ENCODE data around the gene FASTK. TPM values are rescaled to one million over a fixed set of nuclear protein-coding genes. Genes with fewer than 3 reads are reported as not detected.
A peak's percentile ranks its signal among the peaks of the same experiment; 100 is the strongest.

Gene FASTK
- total and polyA plus RNA-seq, 2 donors: 42.4 to 87.8 TPM

DNA sequence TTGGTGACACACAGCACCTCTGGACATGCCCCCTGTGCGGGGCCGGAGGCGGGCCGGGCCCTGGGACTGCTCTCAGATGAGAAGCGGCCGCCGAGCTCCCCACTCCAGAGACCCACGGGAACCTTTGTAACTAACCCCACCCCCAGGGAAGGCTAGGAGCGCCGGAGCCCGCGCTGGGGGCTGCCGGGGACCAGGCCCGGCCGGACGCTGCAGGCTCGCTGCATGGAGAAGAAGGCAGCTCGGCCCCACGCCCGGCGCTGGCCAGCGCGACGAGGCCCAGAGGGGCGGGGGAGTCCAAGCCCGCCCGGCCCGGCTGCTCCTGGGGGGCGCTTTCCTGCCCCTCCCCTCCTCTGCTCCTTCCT is 42.2 kb upstream of the FASTK start:
- Histone ChIP-seq H3K4me3 (ENCODE audit: low read depth, low read length) (no peak overlapping the region), H3K36me3 (ENCODE audit: insufficient read depth) (peaks cover 2% of the 10 kb centered on the region), H3K27ac (ENCODE audit: low read depth) (no peak overlapping the region), H3K4me1 (ENCODE audit: insufficient read depth) (no peaks in the 10 kb centered on the region)
- no peak for DNase-seq (ENCODE audit: extremely low spot score)
- WGBS: 89% methylated on average over 29 of the region's 29 CpGs

DNA sequence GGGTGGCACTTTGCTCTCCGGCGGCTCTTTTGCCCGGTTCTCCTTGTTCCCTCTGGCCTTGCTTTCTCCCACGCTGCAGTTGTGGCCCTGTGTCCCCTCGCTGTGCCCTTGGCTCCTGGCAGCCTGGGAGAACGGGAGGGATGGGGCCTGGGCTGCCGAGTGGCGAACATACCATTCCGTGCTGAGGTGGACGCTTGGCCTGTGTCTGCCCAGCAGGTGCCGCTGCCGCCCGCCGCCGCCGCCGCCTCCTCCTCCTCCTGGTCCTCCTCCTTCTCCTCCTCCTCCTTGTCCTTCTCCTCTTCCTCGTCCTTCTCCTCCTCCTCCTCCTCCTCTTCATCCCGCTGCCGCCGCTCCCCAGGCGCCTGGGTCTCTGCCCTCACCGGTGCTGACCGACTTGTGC is 41.7 kb upstream of the FASTK start:
- DNase-seq (ENCODE audit: extremely low spot score): no peak
- Histone ChIP-seq H3K36me3 (ENCODE audit: insufficient read depth) (peaks cover 2% of the 10 kb centered on the region), H3K4me1 (ENCODE audit: insufficient read depth) (no peaks in the 10 kb centered on the region), H3K27ac (ENCODE audit: low read depth) (no peak overlapping the region), H3K4me3 (ENCODE audit: low read depth, low read length) (no peak overlapping the region)
- 83% methylated on average over 24 of the region's 24 CpGs for WGBS

DNA sequence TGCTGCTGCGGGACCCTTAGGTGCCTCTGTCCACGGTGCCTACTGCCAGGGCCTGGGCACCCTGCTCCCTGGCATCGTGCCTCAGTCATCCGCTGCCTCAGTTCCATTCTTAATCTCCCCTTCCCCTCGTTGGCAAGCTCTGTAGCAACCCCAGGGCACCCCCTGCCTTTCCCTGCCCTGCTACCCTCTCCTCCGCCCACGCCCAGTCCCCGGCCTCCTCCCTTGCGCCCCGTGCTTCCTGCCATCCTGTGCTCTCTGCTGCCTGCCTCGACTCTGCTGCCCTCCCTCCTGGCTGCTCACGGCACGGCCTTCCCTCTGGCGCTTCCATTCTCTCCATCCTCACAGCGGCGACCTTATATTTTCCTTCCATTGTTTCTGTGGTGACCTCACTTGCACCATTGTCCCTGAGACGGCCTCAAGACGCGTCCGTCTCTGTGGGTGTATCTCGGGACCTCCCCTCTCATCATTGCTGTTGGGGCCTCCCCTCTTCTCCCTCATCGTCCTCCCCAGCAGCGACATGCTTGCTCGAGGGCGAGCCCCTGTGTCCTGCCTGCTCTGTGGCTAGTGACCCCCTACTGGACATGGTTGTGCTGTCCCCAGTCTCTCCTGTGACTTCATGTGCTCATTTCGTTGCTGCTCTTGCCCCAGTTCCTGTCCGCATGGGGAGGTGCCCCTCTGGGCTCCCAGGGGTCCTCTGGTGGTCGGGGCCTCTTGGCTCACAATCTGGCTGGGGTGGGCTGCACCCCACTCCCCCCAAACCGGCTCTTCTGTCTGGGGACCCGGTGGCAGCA is 41.0 kb upstream of the FASTK start:
- WGBS: 84% methylated on average over 30 of the region's 30 CpGs

DNA sequence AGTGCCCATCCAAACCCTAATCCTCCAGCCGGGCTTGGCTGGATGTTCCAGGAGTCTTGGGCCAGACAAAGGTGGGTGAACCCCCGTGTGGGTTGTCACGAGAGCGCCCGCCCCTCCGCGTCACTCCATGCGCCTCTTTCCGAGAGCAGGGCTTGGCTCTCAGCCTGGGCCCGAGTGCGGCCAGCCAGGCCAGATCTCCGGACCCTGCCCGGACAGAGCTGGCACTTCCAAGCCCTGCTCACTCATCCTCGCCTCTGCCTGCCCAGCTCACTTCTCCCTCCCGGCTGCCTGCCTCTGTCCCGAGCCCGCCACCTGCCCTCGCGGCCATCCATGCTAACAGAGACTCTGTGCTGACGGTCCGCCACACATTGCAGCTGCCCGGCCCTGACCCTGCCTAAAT is 40.3 kb upstream of the FASTK start:
- WGBS: 91% methylated on average over 22 of the region's 22 CpGs
- no peak overlapping the region for H3K4me3 ChIP-seq (ENCODE audit: low read depth, low read length)
- peaks cover 2% of the 10 kb centered on the region for H3K36me3 ChIP-seq (ENCODE audit: insufficient read depth)
- H3K4me1 ChIP-seq (ENCODE audit: insufficient read depth): no peaks in the 10 kb centered on the region
- DNase-seq (ENCODE audit: extremely low spot score): no peak
- no peak overlapping the region for H3K27ac ChIP-seq (ENCODE audit: low read depth)

More for the DNA sequence above, 41.0 kb upstream of the FASTK start:
- Histone ChIP-seq H3K27ac (ENCODE audit: low read depth) (no peak overlapping the region), H3K4me3 (ENCODE audit: low read depth, low read length) (no peak overlapping the region), H3K4me1 (ENCODE audit: insufficient read depth) (no peaks in the 10 kb centered on the region), H3K36me3 (ENCODE audit: insufficient read depth) (peaks cover 2% of the 10 kb centered on the region)
- no peak for DNase-seq (ENCODE audit: extremely low spot score)

DNA sequence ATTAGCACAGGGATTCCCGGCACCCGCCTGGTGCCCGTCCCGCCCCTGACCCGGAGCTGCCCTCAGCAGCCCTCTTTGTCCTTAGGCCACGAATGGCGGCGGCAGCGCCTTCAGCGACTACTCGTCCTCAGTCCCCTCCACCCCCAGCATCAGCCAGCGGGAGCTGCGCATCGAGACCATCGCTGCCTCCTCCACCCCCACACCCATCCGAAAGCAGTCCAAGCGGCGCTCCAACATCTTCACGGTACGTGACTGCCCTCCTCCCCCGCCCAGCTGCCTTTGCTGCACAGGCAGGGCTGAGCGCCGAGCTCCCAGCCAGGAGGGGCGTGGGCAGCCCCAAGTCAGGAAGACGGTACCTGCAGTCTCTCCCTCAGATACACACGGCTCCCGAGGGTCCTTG is 39.3 kb upstream of the FASTK start:
- H3K4me3 ChIP-seq (ENCODE audit: low read depth, low read length): no peak overlapping the region
- H3K36me3 ChIP-seq (ENCODE audit: insufficient read depth): peaks cover 2% of the 10 kb centered on the region
- no peak overlapping the region for H3K27ac ChIP-seq (ENCODE audit: low read depth)
- 89% methylated on average over 27 of the region's 27 CpGs for WGBS
- H3K4me1 ChIP-seq (ENCODE audit: insufficient read depth): no peaks in the 10 kb centered on the region
- DNase-seq (ENCODE audit: extremely low spot score): no peak

DNA sequence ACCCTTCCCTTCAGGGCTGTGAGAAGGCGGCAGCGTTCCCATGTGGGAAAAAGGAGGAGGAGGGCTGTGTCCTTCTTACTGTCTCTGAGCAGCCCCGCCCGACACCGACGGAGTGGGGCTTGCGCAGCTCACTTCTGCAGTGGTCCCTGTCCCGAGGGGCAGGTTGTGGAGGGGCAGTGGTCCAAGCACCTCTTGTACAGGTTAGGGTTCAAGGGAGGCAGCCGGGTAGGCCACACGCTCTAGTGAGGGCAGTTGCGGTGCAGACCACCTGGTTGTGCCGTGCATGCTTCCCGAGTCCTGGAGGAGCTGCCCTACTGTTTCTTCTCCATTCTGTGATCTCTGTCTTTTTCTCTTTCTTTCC is 38.4 kb upstream of the FASTK start:
- 92% methylated on average over 13 of the region's 13 CpGs for WGBS
- H3K4me3 ChIP-seq (ENCODE audit: low read depth, low read length): no peak overlapping the region
- no peak overlapping the region for H3K27ac ChIP-seq (ENCODE audit: low read depth)
- H3K36me3 ChIP-seq (ENCODE audit: insufficient read depth): peaks cover 2% of the 10 kb centered on the region
- no peak for DNase-seq (ENCODE audit: extremely low spot score)
- no peaks in the 10 kb centered on the region for H3K4me1 ChIP-seq (ENCODE audit: insufficient read depth)

DNA sequence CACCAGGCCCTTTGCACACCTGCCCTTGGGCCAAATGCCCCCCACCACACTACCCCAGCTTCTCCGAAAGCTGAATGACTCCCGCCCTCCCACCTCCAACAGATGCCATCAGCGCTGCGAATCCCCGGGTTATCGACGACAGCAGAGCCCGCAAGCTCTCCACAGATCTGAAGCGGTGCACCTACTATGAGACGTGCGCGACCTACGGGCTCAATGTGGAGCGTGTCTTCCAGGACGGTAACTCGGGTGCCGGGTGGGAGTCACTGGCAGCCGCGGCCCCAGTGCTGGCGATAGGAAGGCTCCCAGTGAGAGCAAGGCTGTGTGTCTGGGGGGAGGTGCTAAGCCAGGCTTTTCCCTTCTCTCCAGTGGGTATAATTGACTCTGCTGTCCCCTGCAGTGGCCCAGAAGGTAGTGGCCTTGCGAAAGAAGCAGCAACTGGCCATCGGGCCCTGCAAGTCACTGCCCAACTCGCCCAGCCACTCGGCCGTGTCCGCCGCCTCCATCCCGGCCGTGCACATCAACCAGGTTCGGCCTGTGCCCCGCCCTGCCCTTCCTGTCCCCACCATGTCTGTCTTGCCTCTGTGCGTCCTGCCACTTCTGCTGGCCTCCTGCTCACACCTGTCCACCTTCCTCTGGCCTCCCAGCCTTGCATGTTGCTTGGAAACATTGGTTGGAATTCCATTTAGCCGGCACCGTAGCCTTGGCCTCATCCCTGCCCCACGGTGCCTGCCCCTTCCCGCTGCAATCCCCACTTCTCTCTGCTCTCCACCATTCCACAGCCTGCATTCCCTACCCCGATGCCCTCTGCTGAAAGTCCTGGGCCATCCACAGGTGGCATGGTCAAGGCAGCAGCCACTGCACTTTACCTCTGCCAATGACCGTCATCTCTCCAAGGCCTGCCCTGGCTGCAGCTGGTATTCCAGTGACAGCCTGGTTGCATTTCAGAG is 37.8 kb upstream of the FASTK start:
- WGBS: 93% methylated on average over 38 of the region's 38 CpGs
- Histone ChIP-seq H3K36me3 (ENCODE audit: insufficient read depth) (peaks cover 2% of the 10 kb centered on the region), H3K4me1 (ENCODE audit: insufficient read depth) (no peaks in the 10 kb centered on the region), H3K4me3 (ENCODE audit: low read depth, low read length) (no peak overlapping the region), H3K27ac (ENCODE audit: low read depth) (no peak overlapping the region)
- DNase-seq (ENCODE audit: extremely low spot score): no peak

DNA sequence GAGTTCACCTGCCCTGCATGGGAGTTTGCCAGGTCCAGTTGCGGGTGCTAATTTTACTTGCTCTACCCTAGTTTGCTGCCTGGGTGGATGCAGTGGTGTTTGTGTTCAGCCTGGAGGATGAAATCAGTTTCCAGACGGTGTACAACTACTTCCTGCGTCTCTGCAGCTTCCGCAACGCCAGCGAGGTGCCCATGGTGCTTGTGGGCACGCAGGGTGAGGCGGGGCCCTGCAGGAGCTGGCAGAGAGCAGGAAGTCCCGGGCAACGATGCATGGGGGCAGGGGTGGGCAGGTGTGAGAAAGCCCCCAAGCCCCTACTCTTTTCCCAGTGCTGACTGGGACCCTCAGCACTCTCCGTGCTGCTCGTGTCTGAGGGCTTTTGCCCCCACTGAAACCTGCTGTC is 37.0 kb upstream of the FASTK start:
- H3K4me3 ChIP-seq (ENCODE audit: low read depth, low read length): no peak overlapping the region
- DNase-seq (ENCODE audit: extremely low spot score): no peak
- H3K27ac ChIP-seq (ENCODE audit: low read depth): no peak overlapping the region
- H3K4me1 ChIP-seq (ENCODE audit: insufficient read depth): no peaks in the 10 kb centered on the region
- 87% methylated on average over 12 of the region's 12 CpGs for WGBS
- peaks cover 2% of the 10 kb centered on the region for H3K36me3 ChIP-seq (ENCODE audit: insufficient read depth)

DNA sequence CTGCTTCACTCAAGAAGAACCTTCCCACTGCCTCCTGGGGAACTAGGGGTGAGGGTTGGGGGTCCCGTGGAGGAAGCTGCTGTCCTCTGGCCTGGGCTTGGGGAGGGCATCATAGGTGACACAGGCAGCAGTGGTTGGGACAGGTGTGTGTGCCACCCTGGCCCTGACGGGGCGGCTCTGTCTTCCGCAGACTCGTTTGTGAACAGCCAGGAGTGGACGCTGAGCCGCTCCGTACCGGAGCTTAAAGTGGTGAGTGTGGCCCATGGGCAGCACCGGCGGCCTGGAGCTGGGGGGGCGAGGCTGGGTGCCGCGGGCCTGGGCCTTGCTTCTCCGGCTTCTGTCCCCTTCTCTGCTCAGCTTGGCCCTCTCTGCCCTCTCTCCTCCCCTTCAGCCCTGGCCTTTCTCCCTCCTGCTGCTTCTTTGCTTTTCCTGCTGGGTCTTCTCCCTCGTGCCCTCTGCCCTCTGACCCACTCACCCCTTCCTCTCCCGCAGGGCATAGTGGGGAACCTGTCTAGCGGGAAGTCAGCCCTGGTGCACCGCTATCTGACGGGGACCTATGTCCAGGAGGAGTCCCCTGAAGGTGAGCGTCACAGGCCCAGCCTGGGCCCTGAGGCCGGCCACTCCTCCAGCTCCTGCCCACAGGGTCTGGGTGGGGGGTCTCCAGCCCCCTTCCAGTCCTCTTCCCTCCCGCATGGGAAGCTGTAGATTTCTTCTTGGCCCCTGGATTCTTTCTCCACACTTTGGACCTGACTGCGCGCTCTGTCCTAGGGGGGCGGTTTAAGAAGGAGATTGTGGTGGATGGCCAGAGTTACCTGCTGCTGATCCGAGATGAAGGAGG is 36.2 kb upstream of the FASTK start:
- Histone ChIP-seq H3K27ac (ENCODE audit: low read depth) (peak overlapping the region; percentile 44), H3K36me3 (ENCODE audit: insufficient read depth) (peaks cover 2% of the 10 kb centered on the region), H3K4me3 (ENCODE audit: low read depth, low read length) (no peak overlapping the region), H3K4me1 (ENCODE audit: insufficient read depth) (no peaks in the 10 kb centered on the region)
- 92% methylated on average over 27 of the region's 27 CpGs for WGBS
- DNase-seq (ENCODE audit: extremely low spot score): no peak

DNA sequence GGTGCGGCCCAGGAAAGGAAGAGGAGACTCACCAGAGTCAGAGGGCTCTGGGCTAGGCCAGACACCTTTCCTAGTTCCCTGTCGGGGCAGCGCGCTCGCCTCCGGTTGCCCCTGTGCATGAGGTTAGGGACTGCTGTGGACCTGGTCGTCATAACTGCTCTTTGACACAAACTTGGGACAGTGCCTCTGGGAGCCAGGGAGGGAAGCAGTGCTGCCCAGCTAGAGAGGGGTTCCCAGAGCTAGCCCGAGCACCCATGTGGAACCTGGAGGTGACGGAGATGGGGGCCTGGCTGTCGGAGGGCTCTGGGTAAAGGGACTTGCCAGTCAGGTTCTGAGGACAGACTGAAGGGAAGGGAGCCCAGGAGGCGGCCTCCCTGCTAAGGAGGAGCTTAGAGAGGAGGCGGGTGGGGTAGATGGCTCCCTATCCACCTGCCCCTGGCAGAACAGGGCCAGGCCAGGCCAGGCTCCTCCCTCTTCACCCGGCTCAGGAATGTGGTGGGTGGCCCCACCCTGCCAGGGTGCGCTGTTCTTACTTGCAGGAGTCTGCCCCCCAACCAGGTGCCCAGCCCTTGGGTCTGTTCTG is 35.3 kb upstream of the FASTK start:
- peak overlapping the region; percentile 85 for H3K27ac ChIP-seq (ENCODE audit: low read depth)
- peak overlapping the region; percentile 53 for H3K4me3 ChIP-seq (ENCODE audit: low read depth, low read length)
- no peaks in the 10 kb centered on the region for H3K4me1 ChIP-seq (ENCODE audit: insufficient read depth)
- peak; percentile 57 for DNase-seq (ENCODE audit: extremely low spot score)
- 83% methylated on average over 14 of the region's 14 CpGs for WGBS
- H3K36me3 ChIP-seq (ENCODE audit: insufficient read depth): peaks cover 2% of the 10 kb centered on the region

DNA sequence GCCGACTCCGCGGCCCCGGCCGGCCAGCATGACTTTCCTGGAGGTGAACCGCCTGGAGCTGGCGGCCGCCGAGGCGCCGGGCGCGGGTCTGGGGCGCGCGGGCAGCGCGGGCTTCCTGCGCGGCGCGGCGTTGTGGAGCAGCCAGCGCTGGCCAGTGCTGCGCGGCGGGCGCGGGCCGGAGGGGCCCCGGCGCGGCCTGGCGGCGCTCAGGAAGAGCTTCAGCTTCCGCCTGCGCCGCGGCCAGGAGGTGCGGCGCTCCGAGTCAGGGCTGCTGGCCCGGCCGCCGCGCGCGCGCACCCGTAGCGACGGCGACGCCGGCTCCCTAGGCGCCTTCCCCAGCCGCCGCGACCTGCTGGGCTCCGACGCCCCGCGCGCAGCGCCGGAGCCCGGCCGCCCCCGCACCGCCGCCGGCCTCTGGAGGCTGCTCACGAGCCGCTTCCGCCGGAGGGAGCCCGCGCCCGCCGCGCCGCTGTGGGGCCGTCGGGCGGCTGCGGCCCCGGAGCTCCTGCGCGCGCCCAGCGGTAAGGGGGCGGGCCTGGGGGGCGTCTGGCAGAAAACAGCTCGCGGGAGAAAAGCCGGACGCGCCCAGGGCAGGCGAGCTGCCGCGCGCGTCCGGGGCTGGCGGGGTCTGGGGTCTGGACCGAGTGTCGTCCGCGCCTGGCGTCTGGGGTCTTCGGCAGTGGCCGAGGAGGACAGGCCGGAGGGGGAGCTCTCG is 34.7 kb upstream of the FASTK start:
- Histone ChIP-seq H3K4me3 (ENCODE audit: low read depth, low read length) (peak overlapping the region; percentile 53), H3K36me3 (ENCODE audit: insufficient read depth) (peaks cover 2% of the 10 kb centered on the region), H3K4me1 (ENCODE audit: insufficient read depth) (no peaks in the 10 kb centered on the region), H3K27ac (ENCODE audit: low read depth) (peak overlapping the region; percentile 85)
- WGBS: 9% methylated on average over 114 of the region's 114 CpGs
- DNase-seq (ENCODE audit: extremely low spot score): no peak

DNA sequence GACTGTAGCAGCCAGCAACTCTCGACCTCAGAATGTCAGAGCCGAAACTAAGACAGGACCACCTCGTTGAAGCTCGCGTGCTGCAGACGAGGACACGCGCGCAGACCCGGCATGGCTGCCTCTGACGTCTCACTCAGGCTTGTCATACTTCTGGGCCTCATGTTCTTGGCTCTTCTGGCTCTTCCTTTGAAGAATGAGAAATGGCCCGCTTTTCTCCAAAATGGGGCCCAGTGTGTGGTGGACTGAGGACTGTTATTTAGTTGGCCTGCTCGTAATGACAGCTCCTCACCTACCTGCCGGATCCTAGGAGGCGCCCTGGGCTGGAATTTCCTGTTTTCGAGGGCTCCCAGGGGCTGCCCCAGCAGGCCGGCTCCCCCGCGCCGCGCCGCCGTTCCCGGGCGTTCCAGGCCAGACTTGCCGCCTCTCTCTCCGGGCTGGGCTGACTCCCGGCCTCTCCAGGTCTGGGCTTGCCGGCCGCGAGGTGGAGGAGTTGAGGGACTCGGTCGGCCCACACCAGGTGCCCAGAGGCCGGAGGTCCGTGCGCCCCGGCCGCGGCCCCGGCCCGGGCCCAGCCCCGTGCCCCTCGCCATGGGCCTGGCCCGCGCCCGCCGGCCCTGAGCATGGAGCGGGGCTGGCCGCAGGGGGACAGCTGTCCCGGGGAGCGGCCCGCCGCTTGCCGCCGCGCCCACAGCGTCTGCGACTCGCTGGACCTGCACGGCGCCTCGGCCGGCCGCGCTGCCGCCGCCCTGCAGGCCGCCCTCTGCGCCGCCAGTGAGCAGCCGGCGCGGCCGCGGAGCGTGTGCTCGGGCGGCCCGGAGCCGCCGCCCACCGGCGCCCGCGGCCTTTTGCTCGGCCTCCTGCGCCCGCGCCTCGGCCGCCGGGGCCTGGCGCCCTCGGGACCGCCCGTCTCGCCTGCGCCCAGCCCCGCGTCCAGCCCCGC is 33.8 kb upstream of the FASTK start:
- Histone ChIP-seq H3K36me3 (ENCODE audit: insufficient read depth) (no peaks in the 10 kb centered on the region), H3K27ac (ENCODE audit: low read depth) (no peak overlapping the region), H3K4me1 (ENCODE audit: insufficient read depth) (no peaks in the 10 kb centered on the region), H3K4me3 (ENCODE audit: low read depth, low read length) (peak overlapping the region; percentile 53)
- DNase-seq (ENCODE audit: extremely low spot score): no peak
- 33% methylated on average over 101 of the region's 101 CpGs for WGBS
